Activated naive CD4-positive, alpha-beta T cell treated with anti-CD3 and anti-CD28 coated beads, Interleukin-2, amount 50 U/mL, for 72 hours (primary cell): ENCODE results near the gene SPIN3. TPM values are rescaled to one million over a fixed set of nuclear protein-coding genes. Genes with fewer than 3 reads are reported as not detected.
A peak's percentile ranks its signal among the peaks of the same experiment; 100 is the strongest.
"Not testable (repeated sequence)": the region's sequence is repeated elsewhere in the genome, so short reads cannot be mapped to it uniquely, and the experiment has no call there.

Source experiments
- ATAC-seq, 2 donors: fragments of 150-1000 bp; cut with Tn5 transposase; 2 replicates each; pipeline ENCODE4 v1.10.0; 2021; ENCODE audit warnings: mild to moderate bottlenecking in 2 of 2, moderate library complexity in 2 of 2
- DNase-seq, 2 donors: peaks; one replicate each; pipeline ENCODE4 v3.0.0; 2021 to 2022; ENCODE audit warnings: low spot score in 2 of 2
- H3K27ac Mint-ChIP-seq, 2 donors: one replicate each; pipeline ENCODE4 v1.8.0; 2022; ENCODE audit warnings: mild to moderate bottlenecking in 2 of 2, mixed read lengths in 2 of 2
- H3K36me3 Mint-ChIP-seq, 2 donors: one replicate each; pipeline ENCODE4 v1.8.0; 2022; ENCODE audit warnings: mixed read lengths in 2 of 2
- H3K9me3 Mint-ChIP-seq, 2 donors: one replicate each; pipeline ENCODE4 v1.8.0; 2022; ENCODE audit warnings: mixed read lengths in 2 of 2
- total RNA-seq, 2 donors: library from RNA; stranded (reverse); gene quantifications; one replicate each; pipeline ENCODE4 v1.2.3, GENCODE V29; 2022

The SPIN3 gene
- total RNA-seq = 10 to 100 TPM in 1 of 2 donors, 1 to 10 TPM in 1; 6.6 to 11.7 TPM

GRCh38 chrX:56995271-56995994 is at the start of gene SPIN3:
Gene SPIN3, minus strand, starts transcription at chrX:56995541. Its CDS starts 594 bp downstream, at chrX:56994947.
- H3K9me3 Mint-ChIP-seq = no peaks in the 10 kb centered on the region
- ATAC-seq (peak; percentile 92 to 97), DNase-seq (peak; percentile 61 to 74)
- peak within 1 kb of the TSS; percentile 86 to 90 for H3K27ac Mint-ChIP-seq
- H3K36me3 Mint-ChIP-seq = peaks cover 17 to 36% of the 10 kb centered on the region in 2 donors

- Mint-ChIP-seq H3K9me3 (no peaks in the 10 kb centered on the region), H3K27ac (no peak overlapping the region), H3K36me3 (no peaks in the 10 kb centered on the region)
- ATAC-seq (no peak), DNase-seq (no peak)
These were observed 48.9 kb upstream of the SPIN3 start for GRCh38 chrX:57044245-57044644.

GRCh38 chrX:57037265-57037664 is 41.9 kb upstream of the SPIN3 start:
- not testable (repeated sequence) for H3K36me3 Mint-ChIP-seq, DNase-seq, H3K27ac Mint-ChIP-seq, ATAC-seq, H3K9me3 Mint-ChIP-seq

GRCh38 chrX:56994375-56995270 is 718 bp downstream of the SPIN3 start:
- Mint-ChIP-seq H3K9me3 (no peaks in the 10 kb centered on the region), H3K36me3 (peaks cover 17 to 36% of the 10 kb centered on the region in 2 donors), H3K27ac (peak overlapping the region in 1 of 2 donors; percentile 86)
- ATAC-seq (peak in 1 of 2 donors; percentile 32), DNase-seq (no peak)

GRCh38 chrX:56987741-56988140 is 7.6 kb downstream of the SPIN3 start:
- no peak for ATAC-seq

GRCh38 chrX:56986138-56986537 is 9.2 kb downstream of the SPIN3 start:
- no peaks in the 10 kb centered on the region for H3K9me3 Mint-ChIP-seq
- DNase-seq = no peak
- H3K36me3 Mint-ChIP-seq = peaks cover 0 to 19% of the 10 kb centered on the region in 2 donors
- ATAC-seq = peak in 1 of 2 donors; percentile 70
- peak overlapping the region in 1 of 2 donors; percentile 68 for H3K27ac Mint-ChIP-seq

More at GRCh38 chrX:56987741-56988140, 7.6 kb downstream of the SPIN3 start:
- Mint-ChIP-seq H3K36me3 (peaks cover 6 to 35% of the 10 kb centered on the region in 2 donors), H3K9me3 (no peaks in the 10 kb centered on the region), H3K27ac (no peak overlapping the region)
- DNase-seq = no peak

GRCh38 chrX:56978172-56978571 is 17.2 kb downstream of the SPIN3 start:
- DNase-seq (peak in 1 of 2 donors; percentile 22), ATAC-seq (peak; percentile 66 to 70)
- Mint-ChIP-seq H3K27ac (no peak overlapping the region), H3K36me3 (no peaks in the 10 kb centered on the region), H3K9me3 (no peaks in the 10 kb centered on the region)

GRCh38 chrX:56975611-56976010 is 19.7 kb downstream of the SPIN3 start:
- DNase-seq (no peak), ATAC-seq (no peak)
- Mint-ChIP-seq H3K27ac (no peak overlapping the region), H3K9me3 (no peaks in the 10 kb centered on the region), H3K36me3 (no peaks in the 10 kb centered on the region)

- no peak overlapping the region for H3K27ac Mint-ChIP-seq
- ATAC-seq = no peak
- DNase-seq = no peak
- H3K36me3 Mint-ChIP-seq = no peaks in the 10 kb centered on the region
- H3K9me3 Mint-ChIP-seq = no peaks in the 10 kb centered on the region
These were observed 20.9 kb downstream of the SPIN3 start for GRCh38 chrX:56974408-56974807.

GRCh38 chrX:56969559-56969958 is 25.8 kb downstream of the SPIN3 start:
- no peak overlapping the region for H3K27ac Mint-ChIP-seq
- peaks cover 0 to 6% of the 10 kb centered on the region in 2 donors for H3K36me3 Mint-ChIP-seq
- DNase-seq = no peak
- H3K9me3 Mint-ChIP-seq = no peaks in the 10 kb centered on the region
- no peak for ATAC-seq

GRCh38 chrX:56968980-56969379 is 26.4 kb downstream of the SPIN3 start:
- H3K36me3 Mint-ChIP-seq = peaks cover 0 to 6% of the 10 kb centered on the region in 2 donors
- no peak for ATAC-seq

GRCh38 chrX:56963377-56963776 is 32.0 kb downstream of the SPIN3 start:
- Mint-ChIP-seq H3K9me3 (no peaks in the 10 kb centered on the region), H3K27ac (no peak overlapping the region), H3K36me3 (peaks cover 0 to 6% of the 10 kb centered on the region in 2 donors)
- DNase-seq = no peak
- no peak for ATAC-seq

More at GRCh38 chrX:56968980-56969379, 26.4 kb downstream of the SPIN3 start:
- DNase-seq = no peak
- Mint-ChIP-seq H3K9me3 (no peaks in the 10 kb centered on the region), H3K27ac (no peak overlapping the region)

GRCh38 chrX:56947699-56948098 is 47.6 kb downstream of the SPIN3 start:
- no peak overlapping the region for H3K27ac Mint-ChIP-seq
- DNase-seq (no peak), ATAC-seq (no peak)
- H3K36me3 Mint-ChIP-seq = peaks cover 15 to 22% of the 10 kb centered on the region in 2 donors
- peaks cover 7 to 17% of the 10 kb centered on the region in 2 donors for H3K9me3 Mint-ChIP-seq

GRCh38 chrX:56946201-56946600 is 49.1 kb downstream of the SPIN3 start:
- DNase-seq, ATAC-seq, H3K9me3 Mint-ChIP-seq, H3K27ac Mint-ChIP-seq: not testable (repeated sequence)
- peaks cover under 1 to 16% of the 10 kb centered on the region in 2 donors for H3K36me3 Mint-ChIP-seq

- not testable (repeated sequence) for H3K27ac Mint-ChIP-seq, ATAC-seq, DNase-seq
- peaks cover 0 to 16% of the 10 kb centered on the region in 2 donors for H3K36me3 Mint-ChIP-seq
- H3K9me3 Mint-ChIP-seq = peaks cover 12 to 17% of the 10 kb centered on the region in 2 donors
These were observed 50.1 kb downstream of the SPIN3 start for GRCh38 chrX:56945226-56945625.

GRCh38 chrX:56943264-56943663 is 52.1 kb downstream of the SPIN3 start:
- Mint-ChIP-seq H3K9me3 (peaks cover 12 to 17% of the 10 kb centered on the region in 2 donors), H3K36me3 (peaks cover 0 to 17% of the 10 kb centered on the region in 2 donors), H3K27ac (no peak overlapping the region)
- no peak for DNase-seq
- no peak for ATAC-seq
